Heart right ventricle (tissue), 16 donors: Measurements from ENCODE around the gene EI24. TPM values are rescaled to one million over a fixed set of nuclear protein-coding genes. Genes with fewer than 3 reads are reported as not detected.

ENCODE experiments used
- ATAC-seq, 8 donors: fragments of 200-7000 bp; cut with Tn5 transposase; one replicate each; pipeline ENCODE4 v1.9.1; 2020; ENCODE audit warnings: mild to moderate bottlenecking in 8 of 8, moderate library complexity in 8 of 8, moderate number of reproducible peaks in 1 of 8
- DNase-seq, 2 donors: peaks; one replicate each; pipeline ENCODE4 v3.0.0-alpha.2; 2020
- H3K27ac ChIP-seq, 10 donors: fragments of 200-600 bp; sonication (generic) in 2 of 10; one replicate each; pipeline versions ENCODE4 v1.5.0 to v1.8.0; 2020 to 2022; ENCODE audit warnings: mild to moderate bottlenecking in 3 of 10
- H3K27me3 ChIP-seq, 7 donors: fragments of 200-600 bp; one replicate each; pipeline ENCODE4 v1.8.0; 2021 to 2022; ENCODE audit warnings: mild to moderate bottlenecking in 2 of 7
- H3K36me3 ChIP-seq, 9 donors: fragments of 200-600 bp; sonication (generic) in 1 of 9; one replicate each; pipeline versions ENCODE4 v1.5.0 to v1.8.0; 2020 to 2022; ENCODE audit warnings: mild to moderate bottlenecking in 2 of 9
- H3K4me1 ChIP-seq, 9 donors: fragments of 200-600 bp; sonication (generic) in 1 of 9; one replicate each; pipeline versions ENCODE4 v1.5.0 to v1.8.0; 2020 to 2022; ENCODE audit warnings: mild to moderate bottlenecking in 4 of 9
- H3K4me3 ChIP-seq, 10 donors: fragments of 200-600 bp; sonication (generic) in 2 of 10; one replicate each; pipeline versions ENCODE4 v1.5.0 to v1.8.0; 2020 to 2022; ENCODE audit warnings: mild to moderate bottlenecking in 7 of 10, moderate library complexity in 2 of 10
- H3K9me3 ChIP-seq, 11 donors: fragments of 200-600 bp in 10 of 11; sonication (generic) in 2 of 11; one replicate each; pipeline versions ENCODE4 v1.5.0 to v1.8.0; 2013 to 2022; ENCODE audit warnings: mild to moderate bottlenecking in 2 of 11, control low read depth in 1 of 11, moderate library complexity in 1 of 11
- CTCF ChIP-seq, 9 donors: fragments of 200-600 bp; sonication (generic) in 2 of 9; IDR thresholded peaks; one replicate each; pipeline versions ENCODE4 v1.5.0 to v1.8.0; 2021 to 2022; ENCODE audit warnings: antibody characterized with exemption in 9 of 9, mild to moderate bottlenecking in 5 of 9, moderate library complexity in 1 of 9
- WGBS, 2 donors: extraction: QIAGEN DNeasy Blood & Tissue Kit; methylation state at CpG; one replicate each; pipeline ENCODE4 v1.1.7; 2013; ENCODE audit warnings: inconsistent platforms in 1 of 2; 5-methylcytosine and 5-hydroxymethylcytosine counted together
- intact Hi-C, 10 donors: fragments of 100-400 bp; cut with DNase I; formaldehyde crosslinking; loops; one replicate each; pipeline versions ENCODE4 v1.11.1 to v1.14.2; 2022
- polyA plus RNA-seq, 2 donors: library from polyadenylated mRNA; stranded (reverse); fragments of 200-250 nt; gene quantifications; one replicate each; pipeline ENCODE4 v1.2.3, GENCODE V29; 2013
- total RNA-seq, 10 donors: library from RNA; stranded (reverse); fragmentation: NEBNext Ultra II Directional in 3 of 10; extraction: Animal tissue kit (Norgen Biotek cat#: 25700) in 3 of 10; gene quantifications; one replicate each; pipeline versions ENCODE4 v1.2.1 to v1.2.4, GENCODE V29; 2021 to 2023
- donor health status: Arrhythmogenic right ventricular cardiomyopathy.
- donor health status: ischemic (EF 13 %, LVEDD 7.1; RV severe dilation, severe dysfunction).
- donor health status: healthy with polysubstance abuse.
- donor health status: DM: no; HTN: yes; CAD: no.
- donor health status: DM: no; HTN: no; CAD: no.
- donor health status: ischemic (EF 25% LVEDD 6.9; RV normal size, moderate dysfunction).
- donor health status: ischemic (EF 25% LVEDD 5.7; RV mildly dilated, moderate dysfunction).
- donor health status: healthy.
- donor health status: DM: yes; HTN: yes; CAD: no.
- donor health status: Ischemic cardiomyopathy.
- donor health status: ischemic (EF 35%, LVEDD 5.7; RV mildly dilated, moderate dysfunction).
- donor health status: nonischemic (EF 11% LVEDD 7.7; RV severe dilation, severe dysfunction).
- donor health status: DM: yes; HTN: yes; CAD: no.
- donor health status: PGD.
- donor health status: ischemic (EF 29% LVEDD 5.4; RV normal size, mild dysfunction).
- donor health status: nonischemic (EF 23%, LVEDD 6.1; RV moderate dilation, normal function).

The EI24 gene
- total and polyA plus RNA-seq, 12 donors, result 16.5 to 73.7 (median 51.5) TPM

GRCh38 chr11:125621995-125622394, 52.7 kb downstream of the EI24 start:
- peaks cover 0 to 24% (median 20%) of the 10 kb centered on the region in 9 donors for H3K4me1 ChIP-seq
- 74 to 84% methylated on average over 2 of the region's 2 CpGs for WGBS, 2 donors
- intact Hi-C loops, result loop anchor here in 6 of 10 donors (5.0 to 10.0 kb wide), 4 partner anchors 50 to 263 kb away; partner anchors contain the start of genes HYLS1 (in 2 of the 6) and EI24 (in 1 of the 6)
- ATAC-seq (no peak), DNase-seq (no peak)
- no peaks in the 10 kb centered on the region for H3K27me3 ChIP-seq
- H3K36me3 ChIP-seq, result peaks cover 0 to 58% (median 45%) of the 10 kb centered on the region in 9 donors
- no peak overlapping the region for H3K4me3 ChIP-seq
- no peak for TF ChIP-seq CTCF (IDR thresholded peaks at IDR 0.05)
- no peak overlapping the region for H3K27ac ChIP-seq
- no peaks in the 10 kb centered on the region for H3K9me3 ChIP-seq

- DNase-seq (no peak), ATAC-seq (no peak)
- Histone ChIP-seq H3K4me1 (peaks cover 0 to 28% (median 20%) of the 10 kb centered on the region in 9 donors), H3K27ac (no peak overlapping the region), H3K4me3 (no peak overlapping the region), H3K36me3 (peaks cover 0 to 47% (median 36%) of the 10 kb centered on the region in 9 donors), H3K9me3 (no peaks in the 10 kb centered on the region), H3K27me3 (no peaks in the 10 kb centered on the region)
- 93 to 97% methylated on average over 1 of the region's 1 CpG for WGBS, 2 donors
- TF ChIP-seq CTCF (IDR thresholded peaks at IDR 0.05), result no peak
- intact Hi-C loops, result loop anchor here in 6 of 10 donors (5.0 to 10.0 kb wide), 4 partner anchors 51 to 262 kb away; partner anchors contain the start of genes HYLS1 (in 2 of the 6) and EI24 (in 1 of the 6)
Observed at GRCh38 chr11:125623064-125623463, 53.8 kb downstream of the EI24 start.

- H3K9me3 ChIP-seq, result no peaks in the 10 kb centered on the region
- intact Hi-C loops, result loop anchor here in 7 of 10 donors (5.0 to 10.0 kb wide), 9 partner anchors 32 to 583 kb away; partner anchors contain the start of genes HYLS1 (in 3 of the 7), EI24 (in 1 of the 7), FEZ1 (in 1 of the 7) and STT3A (in 1 of the 7)
- H3K4me1 ChIP-seq, result peaks cover 0 to 28% (median 20%) of the 10 kb centered on the region in 9 donors
- DNase-seq (no peak), ATAC-seq (no peak)
- H3K4me3 ChIP-seq, result peak within 1 kb of the TSS; percentile 32 to 95 (median 70)
- TF ChIP-seq CTCF (IDR thresholded peaks at IDR 0.05), result no peak
- peak within 1 kb of the TSS; percentile 91 to 99 (median 96) for H3K27ac ChIP-seq
- H3K27me3 ChIP-seq, result no peaks in the 10 kb centered on the region
- peaks cover 0 to 35% (median 20%) of the 10 kb centered on the region in 9 donors for H3K36me3 ChIP-seq
- WGBS, 2 donors, result 62 to 64% methylated on average over 9 of the region's 9 CpGs
Observed at GRCh38 chr11:125624756-125625213, 55.5 kb downstream of the EI24 start, which contains the start of gene CHEK1. CHEK1 (plus strand) TSS chr11:125625163; CDS start chr11:125626769, 1,606 bp downstream.

- H3K27me3 ChIP-seq, result no peaks in the 10 kb centered on the region
- H3K27ac ChIP-seq, result peak overlapping the region; percentile 91 to 99 (median 96)
- no peak for DNase-seq
- peak in 2 of 9 donors; percentile 12 to 24 for TF ChIP-seq CTCF (IDR thresholded peaks at IDR 0.05)
- ATAC-seq, result peak in 4 of 8 donors; percentile 32 to 51 (median 40)
- intact Hi-C loops, result loop anchor here in 7 of 10 donors (5.0 to 10.0 kb wide), 8 partner anchors 33 to 582 kb away; partner anchors contain the start of genes HYLS1 (in 3 of the 7), EI24 (in 1 of the 7), FEZ1 (in 1 of the 7) and STT3A (in 1 of the 7)
- H3K36me3 ChIP-seq, result peaks cover 0 to 35% (median 15%) of the 10 kb centered on the region in 9 donors
- no peaks in the 10 kb centered on the region for H3K9me3 ChIP-seq
- H3K4me3 ChIP-seq, result peak overlapping the region; percentile 32 to 95 (median 70)
- WGBS, 2 donors, result 1% methylated on average over 20 of the region's 20 CpGs
- H3K4me1 ChIP-seq, result peaks cover 0 to 28% (median 20%) of the 10 kb centered on the region in 9 donors
Observed at GRCh38 chr11:125625225-125625629, 56.0 kb downstream of the EI24 start.
